ENCODE results near the gene ONECUT3. TPM values are rescaled to one million over a fixed set of nuclear protein-coding genes. Genes with fewer than 3 reads are reported as not detected.

ONECUT3 gene
- total and polyA plus RNA-seq, 2 donors (not counting 3 experiments of a cell fraction or from before 2014, with no cell fraction given) = not detected

DNA sequence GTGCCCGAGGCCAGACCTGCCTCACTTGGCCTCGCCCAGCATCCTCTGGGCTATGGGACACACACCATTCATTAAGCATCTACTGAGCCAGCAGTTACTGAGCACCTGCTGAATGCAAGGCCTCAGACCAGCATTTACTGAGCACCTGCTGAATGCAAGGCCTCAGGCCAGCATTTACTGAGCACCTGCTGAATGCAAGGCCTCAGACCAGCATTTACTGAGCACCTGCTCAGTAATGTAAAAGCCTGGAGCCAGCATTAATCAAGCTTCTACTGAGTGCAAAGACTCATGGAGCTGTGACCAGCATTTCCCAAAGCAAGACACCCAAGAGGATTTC is 55.1 kb downstream of the ONECUT3 start:
- Histone ChIP-seq H3K27me3 (ENCODE audit: control insufficient read depth in 2 of 2, insufficient read depth in 2 of 2, low read length in 2 of 2) (no peaks in the 10 kb centered on the region), H4K20me1 (replicated peaks; ENCODE audit: control insufficient read depth, extremely low read depth, insufficient read depth, low read length) (no peaks in the 10 kb centered on the region), H2AFZ (ENCODE audit: low read depth, low read length) (no peak overlapping the region), H3K79me2 (ENCODE audit: control insufficient read depth, insufficient read depth, low read length) (no peaks in the 10 kb centered on the region), H3K9me1 (replicated peaks; ENCODE audit: control insufficient read depth, extremely low read depth, insufficient read depth, low read length) (no peaks in the 10 kb centered on the region), H3K36me3 (ENCODE audit: control insufficient read depth in 2 of 2, extremely low read depth in 1 of 2, insufficient read depth in 2 of 2, low read length in 2 of 2) (no peaks in the 10 kb centered on the region), H3K4me1 (ENCODE audit: control insufficient read depth, extremely low read depth, insufficient read depth, low read length) (peaks cover 13% of the 10 kb centered on the region), H3K9ac (replicated peaks; ENCODE audit: extremely low read depth, insufficient read depth, low read length) (no peak overlapping the region), H3K9me3 (replicated peaks; ENCODE audit: control insufficient read depth, insufficient read depth, low read length) (no peaks in the 10 kb centered on the region), H3K4me2 (ENCODE audit: insufficient read depth, low read length) (no peak overlapping the region), H3K27ac (ENCODE audit: insufficient read depth, low read depth, low read length) (no peak overlapping the region), H3K4me3 (replicated peaks in 1 of 3; ENCODE audit: insufficient read depth in 1 of 3, low read depth in 1 of 3, low read length in 3 of 3) (no peak overlapping the region)
- DNase-seq (ENCODE audit: low read depth, low spot score) (no peak), FAIRE-seq (no peak)
- no TSS peak for BruUV-seq (replicated peaks)
- POLR2A ChIA-PET = no interaction called here
- dilution Hi-C loops (cut with MboI; ENCODE audit: extremely low pct_ligation_motif_present, low sequenced_read_pairs) = no loop called here
- intact Hi-C loops (cut with micrococcal nuclease) = no loop called here
- CTCF ChIA-PET = interaction anchor here (1.5 kb wide), 1 partner anchor 18 kb away, joined by 3 read pairs; no protein-coding TSS in a partner anchor
- TF ChIP-seq, protein P1, sequence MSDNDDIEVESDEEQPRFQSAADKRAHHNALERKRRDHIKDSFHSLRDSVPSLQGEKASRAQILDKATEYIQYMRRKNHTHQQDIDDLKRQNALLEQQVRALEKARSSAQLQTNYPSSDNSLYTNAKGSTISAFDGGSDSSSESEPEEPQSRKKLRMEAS (IDR thresholded peaks at IDR 0.05; ENCODE audit: insufficient read depth, insufficient read length) = no peak
- TF ChIP-seq GATA2 (IDR thresholded peaks at IDR 0.05; ENCODE audit: insufficient read depth, insufficient read length, low read depth, low read length) = no peak
- no peak for TF ChIP-seq EZH2 (IDR thresholded peaks at IDR 0.05; ENCODE audit: borderline replicate concordance, low read depth, low read length, severe bottlenecking)
- no peak for TF ChIP-seq JUN (IDR thresholded peaks at IDR 0.05; ENCODE audit: borderline replicate concordance, insufficient read depth, insufficient read length, low read depth)
- TF ChIP-seq, protein P2, sequence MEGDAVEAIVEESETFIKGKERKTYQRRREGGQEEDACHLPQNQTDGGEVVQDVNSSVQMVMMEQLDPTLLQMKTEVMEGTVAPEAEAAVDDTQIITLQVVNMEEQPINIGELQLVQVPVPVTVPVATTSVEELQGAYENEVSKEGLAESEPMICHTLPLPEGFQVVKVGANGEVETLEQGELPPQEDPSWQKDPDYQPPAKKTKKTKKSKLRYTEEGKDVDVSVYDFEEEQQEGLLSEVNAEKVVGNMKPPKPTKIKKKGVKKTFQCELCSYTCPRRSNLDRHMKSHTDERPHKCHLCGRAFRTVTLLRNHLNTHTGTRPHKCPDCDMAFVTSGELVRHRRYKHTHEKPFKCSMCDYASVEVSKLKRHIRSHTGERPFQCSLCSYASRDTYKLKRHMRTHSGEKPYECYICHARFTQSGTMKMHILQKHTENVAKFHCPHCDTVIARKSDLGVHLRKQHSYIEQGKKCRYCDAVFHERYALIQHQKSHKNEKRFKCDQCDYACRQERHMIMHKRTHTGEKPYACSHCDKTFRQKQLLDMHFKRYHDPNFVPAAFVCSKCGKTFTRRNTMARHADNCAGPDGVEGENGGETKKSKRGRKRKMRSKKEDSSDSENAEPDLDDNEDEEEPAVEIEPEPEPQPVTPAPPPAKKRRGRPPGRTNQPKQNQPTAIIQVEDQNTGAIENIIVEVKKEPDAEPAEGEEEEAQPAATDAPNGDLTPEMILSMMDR (IDR thresholded peaks at IDR 0.05; ENCODE audit: extremely low read depth in 1 of 2, insufficient read depth in 1 of 2, low read depth in 1 of 2, low read length in 2 of 2) = no peak
- no peak for TF ChIP-seq POLR2A (IDR thresholded peaks at IDR 0.05; ENCODE audit: low read depth, low read length)
- no peak for TF ChIP-seq POLR2AphosphoS5 (IDR thresholded peaks at IDR 0.05; ENCODE audit: insufficient read depth, low read depth, low read length)
- no peak for TF ChIP-seq FOS (IDR thresholded peaks at IDR 0.05; ENCODE audit: borderline replicate concordance, insufficient read depth, low read length)
- no peak for TF ChIP-seq MYC (IDR thresholded peaks at IDR 0.05; ENCODE audit: low read depth, low read length)
